ENCODE results near the gene RWDD2A. TPM values are rescaled to one million over a fixed set of nuclear protein-coding genes. Genes with fewer than 3 reads are reported as not detected.

Gene RWDD2A
- total RNA-seq, 1 donor from 2014 or later: 1.8 TPM

DNA sequence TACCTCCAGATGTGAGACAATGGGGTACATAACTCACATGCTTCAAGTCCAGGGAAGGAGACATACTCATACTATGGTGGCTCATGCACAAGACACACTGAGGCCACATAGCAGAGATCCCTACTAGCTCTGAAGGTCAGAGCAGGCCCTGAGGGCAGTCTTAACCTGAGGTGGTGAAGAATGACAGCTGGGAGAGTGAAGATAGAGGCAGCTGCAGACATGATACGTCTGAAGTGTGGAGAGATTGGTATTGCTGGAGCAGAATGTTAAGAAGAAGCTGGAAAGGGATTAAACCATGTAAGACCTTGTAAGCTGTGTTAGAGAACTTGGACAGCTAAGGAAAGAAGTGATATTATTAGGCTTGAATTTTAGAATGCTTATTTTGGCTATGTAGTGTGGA, 33.0 kb upstream of the RWDD2A start:
- Mint-ChIP-seq H3K9me3 (no peaks in the 10 kb centered on the region), H3K4me3 (no peak overlapping the region), H3K36me3 (ENCODE audit: low read depth) (peaks cover 72% of the 10 kb centered on the region), H3K27ac (no peak overlapping the region), H3K27me3 (no peaks in the 10 kb centered on the region), H3K4me1 (no peaks in the 10 kb centered on the region)
- no peak for DNase-seq
- intact Hi-C loops (cut with micrococcal nuclease): no loop called here
- TF ChIP-seq, protein P1, sequence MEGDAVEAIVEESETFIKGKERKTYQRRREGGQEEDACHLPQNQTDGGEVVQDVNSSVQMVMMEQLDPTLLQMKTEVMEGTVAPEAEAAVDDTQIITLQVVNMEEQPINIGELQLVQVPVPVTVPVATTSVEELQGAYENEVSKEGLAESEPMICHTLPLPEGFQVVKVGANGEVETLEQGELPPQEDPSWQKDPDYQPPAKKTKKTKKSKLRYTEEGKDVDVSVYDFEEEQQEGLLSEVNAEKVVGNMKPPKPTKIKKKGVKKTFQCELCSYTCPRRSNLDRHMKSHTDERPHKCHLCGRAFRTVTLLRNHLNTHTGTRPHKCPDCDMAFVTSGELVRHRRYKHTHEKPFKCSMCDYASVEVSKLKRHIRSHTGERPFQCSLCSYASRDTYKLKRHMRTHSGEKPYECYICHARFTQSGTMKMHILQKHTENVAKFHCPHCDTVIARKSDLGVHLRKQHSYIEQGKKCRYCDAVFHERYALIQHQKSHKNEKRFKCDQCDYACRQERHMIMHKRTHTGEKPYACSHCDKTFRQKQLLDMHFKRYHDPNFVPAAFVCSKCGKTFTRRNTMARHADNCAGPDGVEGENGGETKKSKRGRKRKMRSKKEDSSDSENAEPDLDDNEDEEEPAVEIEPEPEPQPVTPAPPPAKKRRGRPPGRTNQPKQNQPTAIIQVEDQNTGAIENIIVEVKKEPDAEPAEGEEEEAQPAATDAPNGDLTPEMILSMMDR (IDR thresholded peaks at IDR 0.05): no peak
- ChIA-PET CTCF (interaction anchor here (1.0 kb wide), 1 partner anchor 93 kb away, joined by 4 read pairs; the partner anchor contains the start of gene DOP1A), POLR2A (no interaction called here)
- no peak for ATAC-seq (ENCODE audit: low read depth)

DNA sequence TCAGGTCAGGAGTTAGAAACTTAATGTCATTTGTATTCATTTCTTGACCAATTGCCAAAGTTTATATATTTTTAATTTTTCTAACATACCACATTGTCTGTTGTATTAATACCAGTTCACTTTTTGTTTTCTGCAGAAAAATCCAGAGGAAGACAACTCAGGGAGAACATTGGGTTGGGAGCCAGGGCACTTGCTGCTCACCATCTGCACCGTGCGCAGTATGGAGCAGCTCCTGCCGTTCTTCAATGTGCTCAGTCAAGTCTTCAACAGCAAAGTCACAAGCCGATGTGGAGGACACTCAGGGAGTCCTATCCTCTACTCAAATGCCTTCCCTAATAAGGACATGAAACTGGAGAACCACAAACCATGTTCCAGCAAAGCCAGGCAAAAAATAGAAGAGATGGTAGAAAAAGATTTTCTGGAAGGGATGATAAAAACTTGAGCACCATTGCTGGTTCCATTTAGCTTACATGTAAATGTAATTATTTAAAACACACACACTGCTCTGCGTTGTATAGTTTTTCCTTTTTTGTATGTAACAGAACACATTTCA, 25.4 kb upstream of the RWDD2A start:
- peaks cover 85% of the 10 kb centered on the region for H3K36me3 Mint-ChIP-seq (ENCODE audit: low read depth)
- H3K4me1 Mint-ChIP-seq: no peaks in the 10 kb centered on the region
- no peaks in the 10 kb centered on the region for H3K27me3 Mint-ChIP-seq
- TF ChIP-seq, protein P1 (IDR thresholded peaks at IDR 0.05): no peak
- POLR2A ChIA-PET: no interaction called here
- H3K4me3 Mint-ChIP-seq: no peak overlapping the region
- ATAC-seq (ENCODE audit: low read depth) (no peak), DNase-seq (no peak)
- CTCF ChIA-PET: interaction anchor here (1.2 kb wide), 1 partner anchor 101 kb away, joined by 3 read pairs; the partner anchor contains the start of gene DOP1A
- intact Hi-C loops (cut with micrococcal nuclease): no loop called here
- H3K27ac Mint-ChIP-seq: no peak overlapping the region
- H3K9me3 Mint-ChIP-seq: no peaks in the 10 kb centered on the region

DNA sequence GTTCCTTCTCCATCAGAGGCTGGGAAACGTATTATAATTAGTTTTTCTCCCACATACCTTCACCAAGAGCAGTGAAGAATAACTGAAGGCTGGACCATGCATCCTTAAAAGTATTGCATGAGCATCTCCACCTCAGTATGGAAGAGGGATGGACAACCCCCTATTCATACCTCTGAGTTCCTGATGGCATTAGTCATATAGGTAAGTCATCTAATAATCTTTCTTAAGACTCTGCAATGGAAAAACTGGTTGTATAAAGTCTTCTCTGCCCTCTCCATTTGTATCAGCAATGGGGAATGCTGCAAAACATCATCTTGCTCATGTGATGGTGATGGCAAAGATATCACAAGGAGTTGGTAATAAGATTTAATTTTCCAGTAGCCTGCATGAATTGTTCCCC, 24.6 kb upstream of the RWDD2A start:
- no peaks in the 10 kb centered on the region for H3K9me3 Mint-ChIP-seq
- H3K27ac Mint-ChIP-seq: no peak overlapping the region
- DNase-seq: no peak
- TF ChIP-seq, protein P1 (IDR thresholded peaks at IDR 0.05): no peak
- no peaks in the 10 kb centered on the region for H3K27me3 Mint-ChIP-seq
- POLR2A ChIA-PET: no interaction called here
- intact Hi-C loops (cut with micrococcal nuclease): no loop called here
- no peak overlapping the region for H3K4me3 Mint-ChIP-seq
- peaks cover 86% of the 10 kb centered on the region for H3K36me3 Mint-ChIP-seq (ENCODE audit: low read depth)
- H3K4me1 Mint-ChIP-seq: no peaks in the 10 kb centered on the region
- ATAC-seq (ENCODE audit: low read depth): no peak
- CTCF ChIA-PET: interaction anchor here (1.2 kb wide), 1 partner anchor 101 kb away, joined by 3 read pairs; the partner anchor contains the start of gene DOP1A

DNA sequence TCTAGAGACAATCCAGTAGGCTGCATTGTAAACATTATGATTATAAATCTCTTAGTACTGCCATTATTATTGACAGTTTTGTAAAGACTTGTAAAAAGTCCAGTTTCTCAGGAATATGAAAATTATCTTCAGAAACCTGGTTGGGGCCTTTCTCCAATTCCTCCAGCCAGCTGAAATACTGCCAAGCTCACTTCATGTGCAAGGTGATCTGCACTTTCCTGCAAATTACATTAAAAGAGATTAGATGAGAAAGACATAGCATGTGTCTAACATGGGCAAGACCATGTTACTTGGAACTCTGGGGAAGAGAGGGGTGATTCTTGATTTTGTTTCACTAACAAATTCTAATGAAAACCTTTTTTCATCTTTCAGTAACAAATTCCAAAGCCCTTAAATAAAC, 24.1 kb upstream of the RWDD2A start:
- Mint-ChIP-seq H3K4me3 (no peak overlapping the region), H3K36me3 (ENCODE audit: low read depth) (peaks cover 86% of the 10 kb centered on the region), H3K27me3 (no peaks in the 10 kb centered on the region), H3K4me1 (no peaks in the 10 kb centered on the region), H3K9me3 (no peaks in the 10 kb centered on the region), H3K27ac (no peak overlapping the region)
- TF ChIP-seq, protein P1 (IDR thresholded peaks at IDR 0.05): no peak
- ATAC-seq (ENCODE audit: low read depth): no peak
- ChIA-PET CTCF (no interaction called here), POLR2A (no interaction called here)
- DNase-seq: no peak
- intact Hi-C loops (cut with micrococcal nuclease): no loop called here

DNA sequence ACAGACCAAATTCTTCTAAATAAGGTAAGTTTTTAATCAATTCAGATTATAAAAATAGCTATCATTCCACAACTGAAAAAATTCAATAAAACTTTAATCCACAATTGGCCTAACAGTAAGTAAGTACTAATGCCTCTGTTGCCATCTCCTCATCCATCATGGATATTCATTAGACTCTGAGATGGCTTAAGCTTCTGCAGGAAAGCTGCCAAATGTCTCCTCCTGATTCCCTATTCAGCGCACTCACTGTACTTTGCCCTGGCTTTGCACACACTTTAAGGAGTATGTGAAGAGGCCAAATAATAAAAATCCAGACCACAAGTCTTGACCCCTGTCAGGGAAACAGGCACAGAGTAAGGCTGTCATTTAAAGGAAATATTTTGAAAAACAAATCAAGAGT, 23.6 kb upstream of the RWDD2A start:
- Mint-ChIP-seq H3K27me3 (no peaks in the 10 kb centered on the region), H3K36me3 (ENCODE audit: low read depth) (peaks cover 86% of the 10 kb centered on the region), H3K9me3 (no peaks in the 10 kb centered on the region), H3K4me3 (no peak overlapping the region), H3K4me1 (no peaks in the 10 kb centered on the region), H3K27ac (no peak overlapping the region)
- TF ChIP-seq, protein P1 (IDR thresholded peaks at IDR 0.05): no peak
- ATAC-seq (ENCODE audit: low read depth) (no peak), DNase-seq (no peak)
- ChIA-PET CTCF (no interaction called here), POLR2A (no interaction called here)
- intact Hi-C loops (cut with micrococcal nuclease): no loop called here

Data from activated B cell treated with CpG ODN at 0.5 μM for 24 hours (primary cell).